Stomach smooth muscle (tissue), 2 donors: ENCODE results near the gene PEAK3.
A peak's percentile ranks its signal among the peaks of the same experiment; 100 is the strongest.

Experiments used
- H3K27ac ChIP-seq: one replicate; pipeline ENCODE4 v1.7.0; 2013; ENCODE audit warnings: mild to moderate bottlenecking, low read length, inconsistent platforms
- H3K27me3 ChIP-seq, 2 donors: one replicate each; pipeline ENCODE4 v1.7.0; 2013; ENCODE audit warnings: low read length in 2 of 2; ENCODE audit not compliant: insufficient read depth in 2 of 2, control insufficient read depth in 1 of 2
- H3K36me3 ChIP-seq, 2 donors: one replicate each; pipeline ENCODE4 v1.7.0; 2013; ENCODE audit warnings: low read length in 2 of 2; ENCODE audit not compliant: control insufficient read depth in 2 of 2, insufficient read depth in 2 of 2
- H3K4me1 ChIP-seq: one replicate; pipeline ENCODE4 v1.7.0; 2013; ENCODE audit warnings: low read length; ENCODE audit not compliant: control insufficient read depth, insufficient read depth
- H3K4me3 ChIP-seq, 2 donors: one replicate each; pipeline ENCODE4 v1.7.0; 2013; ENCODE audit warnings: low read length in 2 of 2
- H3K9ac ChIP-seq, 2 donors: one replicate each; pipeline ENCODE4 v1.7.0; 2013; ENCODE audit warnings: low read length in 2 of 2, mild to moderate bottlenecking in 1 of 2
- H3K9me3 ChIP-seq, 2 donors: one replicate each; pipeline ENCODE4 v1.7.0; 2013; ENCODE audit warnings: low read length in 2 of 2; ENCODE audit not compliant: control insufficient read depth in 2 of 2
- donor health status: healthy.
- donor health status: Pancreatic carcinoma.

Gene PEAK3

GRCh38 chr19:2315121-2315817 lies 33.3 kb upstream of the PEAK3 start:
- no peak overlapping the region for H3K4me3 ChIP-seq

GRCh38 chr19:2312820-2313501 lies 31.0 kb upstream of the PEAK3 start:
- H3K9me3 ChIP-seq = peaks cover 5 to 11% of the 10 kb centered on the region in 2 donors
- peaks cover 20 to 28% of the 10 kb centered on the region in 2 donors for H3K27me3 ChIP-seq
- H3K9ac ChIP-seq = no peak overlapping the region
- H3K4me3 ChIP-seq = no peak overlapping the region
- no peak overlapping the region for H3K27ac ChIP-seq
- H3K36me3 ChIP-seq = no peaks in the 10 kb centered on the region
- H3K4me1 ChIP-seq = no peaks in the 10 kb centered on the region

More at GRCh38 chr19:2315121-2315817, 33.3 kb upstream of the PEAK3 start:
- Histone ChIP-seq H3K27me3 (peaks cover 6 to 13% of the 10 kb centered on the region in 2 donors), H3K27ac (no peak overlapping the region), H3K36me3 (no peaks in the 10 kb centered on the region), H3K9ac (no peak overlapping the region), H3K4me1 (no peaks in the 10 kb centered on the region), H3K9me3 (peaks cover 5 to 11% of the 10 kb centered on the region in 2 donors)

DNA sequence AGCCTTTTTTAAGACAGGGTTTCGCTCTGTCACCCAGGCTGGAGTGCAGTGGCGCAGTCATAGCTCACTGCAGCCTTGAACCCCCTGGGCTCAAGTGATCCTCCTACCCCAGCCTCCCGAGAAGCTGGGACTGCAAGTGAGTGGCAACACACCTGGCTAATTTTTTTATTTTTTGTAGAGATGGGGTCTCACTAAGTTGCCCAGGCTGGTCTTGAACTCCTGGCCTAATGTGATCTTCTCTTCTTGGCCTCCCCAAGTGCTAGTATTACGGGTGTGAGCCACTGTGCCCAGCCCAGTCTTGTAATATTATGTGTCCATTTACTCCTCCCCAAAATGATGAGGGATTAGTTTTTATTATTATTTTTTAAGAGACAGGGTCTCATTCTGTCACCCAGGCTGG lies 29.1 kb upstream of the PEAK3 start:
- Histone ChIP-seq H3K4me1 (peaks cover 3% of the 10 kb centered on the region), H3K4me3 (no peak overlapping the region), H3K9ac (no peak overlapping the region), H3K27ac (no peak overlapping the region), H3K36me3 (no peaks in the 10 kb centered on the region), H3K9me3 (peaks cover 5 to 11% of the 10 kb centered on the region in 2 donors), H3K27me3 (peaks cover 31 to 46% of the 10 kb centered on the region in 2 donors)

DNA sequence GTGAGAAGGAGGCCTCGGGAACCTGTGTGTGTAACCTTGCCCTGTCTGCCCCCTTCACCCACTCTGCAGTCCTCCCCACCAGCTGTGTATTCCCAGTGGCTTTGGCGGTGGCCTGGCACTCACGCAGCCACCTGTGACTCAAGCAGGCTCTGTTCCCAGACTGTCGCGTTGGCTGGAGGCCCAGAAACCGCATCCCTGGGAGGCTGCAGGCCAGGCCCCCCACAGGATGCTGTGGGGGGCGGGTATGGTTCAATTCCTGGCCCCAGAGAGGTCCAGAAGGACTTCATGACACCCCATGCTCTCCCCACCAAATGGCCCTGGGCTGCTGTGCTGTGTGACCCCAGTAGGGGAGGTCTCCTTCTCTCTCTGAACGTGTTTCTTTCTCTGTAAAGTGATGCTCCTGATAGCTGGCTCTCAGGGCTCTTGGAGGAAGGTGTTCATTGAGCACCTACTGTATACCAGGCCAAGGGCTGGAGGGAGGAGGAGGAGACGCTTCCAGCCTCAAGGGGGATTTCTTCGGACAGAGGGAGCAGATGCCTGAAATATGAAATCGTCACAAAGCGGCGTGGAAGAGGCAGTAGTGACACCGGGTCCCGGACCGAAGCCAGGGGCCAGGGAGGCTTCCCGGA lies 27.9 kb upstream of the PEAK3 start:
- H3K27ac ChIP-seq = no peak overlapping the region
- peaks cover 1 to 4% of the 10 kb centered on the region in 2 donors for H3K9me3 ChIP-seq
- no peak overlapping the region for H3K9ac ChIP-seq
- H3K4me3 ChIP-seq = no peak overlapping the region
- H3K36me3 ChIP-seq = no peaks in the 10 kb centered on the region
- peaks cover 3% of the 10 kb centered on the region for H3K4me1 ChIP-seq
- peaks cover 34 to 46% of the 10 kb centered on the region in 2 donors for H3K27me3 ChIP-seq

GRCh38 chr19:2308114-2308556 lies 26.2 kb upstream of the PEAK3 start, which contains the start of gene LINGO3:
Gene LINGO3 (minus strand): TSS chr19:2308154. CDS start chr19:2291776, 16,378 bp downstream.
- Histone ChIP-seq H3K9me3 (no peaks in the 10 kb centered on the region), H3K36me3 (no peaks in the 10 kb centered on the region), H3K27me3 (peaks cover 40 to 51% of the 10 kb centered on the region in 2 donors), H3K4me1 (peaks cover 3% of the 10 kb centered on the region), H3K27ac (no peak within 1 kb of the TSS), H3K9ac (no peak within 1 kb of the TSS), H3K4me3 (peak within 1 kb of the TSS in 1 of 2 donors; percentile 40)

- Histone ChIP-seq H3K27ac (no peak overlapping the region), H3K36me3 (no peaks in the 10 kb centered on the region), H3K4me3 (peak overlapping the region in 1 of 2 donors; percentile 29), H3K27me3 (peaks cover 43 to 50% of the 10 kb centered on the region in 2 donors), H3K9me3 (no peaks in the 10 kb centered on the region), H3K9ac (no peak overlapping the region), H3K4me1 (peaks cover 5% of the 10 kb centered on the region)
Measured at GRCh38 chr19:2307518-2308012, 25.6 kb upstream of the PEAK3 start.

DNA sequence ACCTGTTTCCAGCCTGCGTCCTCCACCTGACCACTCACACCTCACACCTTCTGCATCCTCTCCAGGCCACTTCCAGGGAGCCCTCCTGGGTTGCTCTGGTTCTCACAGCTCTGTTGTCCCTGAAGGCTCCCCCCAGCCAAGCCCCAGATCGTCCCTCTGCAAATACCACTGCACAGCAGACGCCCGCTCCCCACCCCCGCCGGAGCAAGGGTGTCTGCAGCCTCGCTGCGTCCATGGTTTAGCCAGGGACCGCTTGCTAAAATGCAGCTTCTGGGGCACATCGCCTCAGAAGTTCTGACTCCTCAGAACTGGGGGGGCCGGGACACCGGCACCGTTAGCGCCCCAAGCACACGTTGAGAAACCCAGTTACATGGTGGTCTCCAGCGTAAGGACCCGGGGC lies 25.0 kb upstream of the PEAK3 start:
- no peaks in the 10 kb centered on the region for H3K36me3 ChIP-seq
- no peak overlapping the region for H3K27ac ChIP-seq
- no peak overlapping the region for H3K9ac ChIP-seq
- H3K9me3 ChIP-seq = no peaks in the 10 kb centered on the region
- H3K4me1 ChIP-seq = peaks cover 10% of the 10 kb centered on the region
- H3K27me3 ChIP-seq = peaks cover 46 to 49% of the 10 kb centered on the region in 2 donors
- no peak overlapping the region for H3K4me3 ChIP-seq

- H3K27me3 ChIP-seq = peaks cover 46 to 49% of the 10 kb centered on the region in 2 donors
- no peak overlapping the region for H3K9ac ChIP-seq
- H3K27ac ChIP-seq = no peak overlapping the region
- no peaks in the 10 kb centered on the region for H3K36me3 ChIP-seq
- peaks cover 10% of the 10 kb centered on the region for H3K4me1 ChIP-seq
- H3K9me3 ChIP-seq = no peaks in the 10 kb centered on the region
- H3K4me3 ChIP-seq = no peak overlapping the region
Measured at GRCh38 chr19:2306281-2306806, 24.4 kb upstream of the PEAK3 start.

GRCh38 chr19:2305452-2306280 lies 23.7 kb upstream of the PEAK3 start:
- no peak overlapping the region for H3K27ac ChIP-seq
- H3K27me3 ChIP-seq = peaks cover 46 to 49% of the 10 kb centered on the region in 2 donors
- peaks cover 10% of the 10 kb centered on the region for H3K4me1 ChIP-seq

More at GRCh38 chr19:2305452-2306280, 23.7 kb upstream of the PEAK3 start:
- Histone ChIP-seq H3K9ac (no peak overlapping the region), H3K4me3 (no peak overlapping the region), H3K36me3 (no peaks in the 10 kb centered on the region), H3K9me3 (no peaks in the 10 kb centered on the region)
